Effector memory CD8-positive, alpha-beta T cell (primary cell): ENCODE data around the gene CPT1B.
"Not testable (repeated sequence)": the region's sequence is repeated elsewhere in the genome, so short reads cannot be mapped to it uniquely, and the experiment has no call there.

ENCODE experiments used
- ATAC-seq: fragments of 150-1000 bp; cut with Tn5 transposase; replicated peaks from 2 replicates; pipeline ENCODE4 v1.10.0; 2021; ENCODE audit warnings: mild to moderate bottlenecking, moderate library complexity
- DNase-seq, 3 experiments: peaks; one replicate each; pipeline ENCODE4 v3.0.0; 2021
- H3K27ac Mint-ChIP-seq, 2 donors: one replicate each; pipeline ENCODE4 v1.8.0; 2022; ENCODE audit warnings: mild to moderate bottlenecking in 2 of 2, mixed read lengths in 2 of 2, moderate library complexity in 2 of 2
- H3K27me3 Mint-ChIP-seq, 2 donors: one replicate each; pipeline ENCODE4 v1.8.0; 2022; ENCODE audit warnings: mixed read lengths in 2 of 2
- H3K36me3 Mint-ChIP-seq: one replicate; pipeline ENCODE4 v1.8.0; 2022; ENCODE audit warnings: mild to moderate bottlenecking, moderate library complexity, mixed read lengths; ENCODE audit not compliant: insufficient read depth
- H3K4me1 Mint-ChIP-seq, 2 donors: one replicate each; pipeline ENCODE4 v1.8.0; 2022; ENCODE audit warnings: low read depth in 2 of 2, mixed read lengths in 2 of 2
- H3K4me3 Mint-ChIP-seq, 2 donors: one replicate each; pipeline ENCODE4 v1.8.0; 2022; ENCODE audit warnings: mild to moderate bottlenecking in 2 of 2, mixed read lengths in 2 of 2, moderate library complexity in 2 of 2
- H3K9me3 Mint-ChIP-seq, 2 donors: one replicate each; pipeline ENCODE4 v1.8.0; 2022; ENCODE audit warnings: mixed read lengths in 2 of 2

CPT1B gene

DNA sequence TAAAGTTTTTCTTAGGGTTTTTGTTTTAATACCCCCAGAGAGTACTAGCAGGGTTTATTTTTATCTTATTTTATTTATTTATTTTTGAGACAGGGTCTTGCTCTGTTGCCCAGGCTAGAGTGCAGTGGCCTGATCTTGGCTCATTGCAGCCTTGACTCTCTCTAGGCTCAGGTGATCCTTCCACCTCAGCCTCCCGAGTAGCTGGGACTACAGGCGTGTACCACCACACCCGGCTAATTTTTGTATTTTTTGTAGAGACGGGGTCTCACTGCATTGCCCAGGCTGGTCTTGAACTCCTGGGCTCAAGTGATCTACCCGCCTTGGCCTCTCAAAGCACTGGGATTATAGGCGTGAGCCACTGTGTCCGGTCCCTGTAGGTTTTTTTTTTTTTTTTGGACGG lies 58.0 kb downstream of the CPT1B start:
- H3K27ac Mint-ChIP-seq, H3K4me3 Mint-ChIP-seq, ATAC-seq, DNase-seq, H3K27me3 Mint-ChIP-seq, H3K9me3 Mint-ChIP-seq: not testable (repeated sequence)
- Mint-ChIP-seq H3K4me1 (peaks cover 14 to 18% of the 10 kb centered on the region in 2 donors), H3K36me3 (peaks cover 78% of the 10 kb centered on the region)

GRCh38 chr22:50519151-50519550 lies 59.1 kb downstream of the CPT1B start:
- ATAC-seq, result no peak
- no peak for DNase-seq

More at GRCh38 chr22:50519151-50519550, 59.1 kb downstream of the CPT1B start:
- H3K27ac Mint-ChIP-seq, result no peak overlapping the region
- H3K36me3 Mint-ChIP-seq, result peaks cover 75% of the 10 kb centered on the region
- no peaks in the 10 kb centered on the region for H3K9me3 Mint-ChIP-seq
- peaks cover 12 to 17% of the 10 kb centered on the region in 2 donors for H3K4me1 Mint-ChIP-seq
- no peaks in the 10 kb centered on the region for H3K27me3 Mint-ChIP-seq
- no peak overlapping the region for H3K4me3 Mint-ChIP-seq
